Panc1 (cell line): ENCODE data around the gene OR51I1. TPM values are rescaled to one million over a fixed set of nuclear protein-coding genes. Genes with fewer than 3 reads are reported as not detected.

Experiments
- ATAC-seq: fragments of 200-7000 bp; cut with Tn5 transposase; 2 replicates; pipeline ENCODE4 v1.9.1; 2020; ENCODE audit warnings: mild to moderate bottlenecking, moderate library complexity
- BruUV-seq: library from RNA; stranded (reverse); fragments of 400-500 nt; replicated peaks from 2 replicates; lab custom pipeline; 2021; lab: Mats Ljungman, UMichigan
- CTCF ChIA-PET: fragments of 300-600 bp; sonication (Branson Sonifier 250); formaldehyde crosslinking; loops from one replicate; lab custom pipeline; 2022; ENCODE audit warnings: antibody characterized with exemption; lab: Charles Lee
- POLR2A ChIA-PET: fragments of 300-600 bp; sonication (Branson Sonifier 250); formaldehyde crosslinking; loops from one replicate; lab custom pipeline; 2022; ENCODE audit warnings: antibody characterized with exemption; lab: Charles Lee
- DNase-seq: peaks from one replicate; pipeline ENCODE4 v3.0.0-alpha.2; 2010; ENCODE audit warnings: low read depth, low spot score
- H3K27ac ChIP-seq: 2 replicates; pipeline ENCODE4 v1.5.1; 2011; ENCODE audit warnings: mild to moderate bottlenecking, low read length, inconsistent platforms
- H3K27me3 ChIP-seq: fragments of 200-500 bp; sonication (Bioruptor generic); 2 replicates; pipeline ENCODE4 v1.6.0; 2014; ENCODE audit warnings: low read length, inconsistent platforms; ENCODE audit not compliant: control insufficient read depth, insufficient read depth
- H3K36me3 ChIP-seq: fragments of 200-500 bp; sonication (Bioruptor generic); 2 replicates; pipeline ENCODE4 v1.5.1; 2014; ENCODE audit warnings: inconsistent platforms, mild to moderate bottlenecking, low read length, moderate library complexity; ENCODE audit not compliant: control insufficient read depth, insufficient read depth
- H3K4me1 ChIP-seq: 2 replicates; pipeline ENCODE4 v1.5.1; 2011; ENCODE audit warnings: inconsistent platforms, mild to moderate bottlenecking, low read length, moderate library complexity; ENCODE audit not compliant: control insufficient read depth, insufficient read depth
- H3K4me3 ChIP-seq, 2 experiments: 2 replicates each; pipeline ENCODE4 v1.5.1; 2011 to 2012; ENCODE audit warnings: low read depth in 2 of 2, low read length in 2 of 2, mild to moderate bottlenecking in 2 of 2, inconsistent platforms in 1 of 2, moderate library complexity in 1 of 2
- H3K9me3 ChIP-seq: fragments of 200-500 bp; sonication (Bioruptor generic); 2 replicates; pipeline ENCODE4 v1.5.1; 2014; ENCODE audit warnings: low read depth, mild to moderate bottlenecking, inconsistent platforms, low read length, moderate library complexity; ENCODE audit not compliant: control insufficient read depth, insufficient read depth
- CTCF ChIP-seq: fragments of 450-650 bp; IDR thresholded peaks from 2 replicates; pipeline ENCODE4 v1.5.1; 2017; ENCODE audit warnings: mild to moderate bottlenecking
- POLR2AphosphoS5 ChIP-seq: IDR thresholded peaks from 2 replicates; pipeline ENCODE4 v1.6.1; 2012; ENCODE audit warnings: mild to moderate bottlenecking, low read depth, low read length, moderate library complexity
- SIN3A ChIP-seq: IDR thresholded peaks from 2 replicates; pipeline ENCODE4 v1.6.1; 2012; ENCODE audit warnings: low read depth, mild to moderate bottlenecking, low read length, moderate library complexity, borderline replicate concordance; ENCODE audit not compliant: insufficient read depth
- TCF7L2 ChIP-seq: IDR thresholded peaks from 2 replicates; pipeline ENCODE4 v1.6.1; 2011; ENCODE audit warnings: mild to moderate bottlenecking, low read depth, low read length, inconsistent platforms
- in situ Hi-C: cut with HindIII; loops from 2 replicates; pipeline ENCODE4 v1.10.0; 2016; ENCODE audit warnings: low sequenced_read_pairs, low pct_unique_long_range_greater_than_20kb
- intact Hi-C: fragments of 100-400 bp; cut with micrococcal nuclease; formaldehyde crosslinking; loops from one replicate; pipeline ENCODE4 v1.10.0; 2022; ENCODE audit not compliant: unreplicated experiment
- total RNA-seq: library from RNA; stranded (reverse); gene quantifications from one replicate; pipeline ENCODE4 v1.2.1, GENCODE V29; 2021; ENCODE audit not compliant: unreplicated experiment
- TF ChIP-seq, protein P1 (sequence below), 2 experiments: IDR thresholded peaks; 2 replicates each; pipeline ENCODE4 v1.6.1; 2011 to 2012; ENCODE audit warnings: low read depth in 2 of 2, control low read depth in 1 of 2, low read length in 1 of 2, mild to moderate bottlenecking in 1 of 2, moderate library complexity in 1 of 2; ENCODE audit not compliant: insufficient read depth in 1 of 2

The OR51I1 gene
- total RNA-seq, 1 experiment from 2014 or later = not detected

DNA sequence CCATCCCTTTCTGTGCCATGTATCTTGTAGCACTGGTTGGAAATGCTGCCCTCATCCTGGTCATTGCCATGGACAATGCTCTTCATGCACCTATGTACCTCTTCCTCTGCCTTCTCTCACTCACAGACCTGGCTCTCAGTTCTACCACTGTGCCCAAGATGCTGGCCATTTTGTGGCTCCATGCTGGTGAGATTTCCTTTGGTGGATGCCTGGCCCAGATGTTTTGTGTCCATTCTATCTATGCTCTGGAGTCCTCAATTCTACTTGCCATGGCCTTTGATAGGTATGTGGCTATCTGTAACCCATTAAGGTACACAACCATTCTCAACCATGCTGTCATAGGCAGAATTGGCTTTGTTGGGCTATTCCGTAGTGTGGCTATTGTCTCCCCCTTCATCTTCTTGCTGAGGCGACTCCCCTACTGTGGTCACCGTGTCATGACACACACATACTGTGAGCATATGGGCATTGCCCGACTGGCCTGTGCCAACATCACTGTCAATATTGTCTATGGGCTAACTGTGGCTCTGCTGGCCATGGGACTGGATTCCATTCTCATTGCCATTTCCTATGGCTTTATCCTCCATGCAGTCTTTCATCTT is 47.6 kb upstream of the OR51I1 start:
- in situ Hi-C loops (no loop called here), intact Hi-C loops (no loop called here)
- H3K4me1 ChIP-seq = no peaks in the 10 kb centered on the region
- peaks cover 8% of the 10 kb centered on the region for H3K27me3 ChIP-seq
- no peak overlapping the region for H3K27ac ChIP-seq
- no peak for ATAC-seq
- ChIA-PET CTCF (no interaction called here), POLR2A (no interaction called here)
- no TSS peak for BruUV-seq
- DNase-seq = no peak
- no peak overlapping the region for H3K4me3 ChIP-seq
- H3K9me3 ChIP-seq = no peaks in the 10 kb centered on the region
- H3K36me3 ChIP-seq = no peaks in the 10 kb centered on the region
- TF ChIP-seq, protein P1, sequence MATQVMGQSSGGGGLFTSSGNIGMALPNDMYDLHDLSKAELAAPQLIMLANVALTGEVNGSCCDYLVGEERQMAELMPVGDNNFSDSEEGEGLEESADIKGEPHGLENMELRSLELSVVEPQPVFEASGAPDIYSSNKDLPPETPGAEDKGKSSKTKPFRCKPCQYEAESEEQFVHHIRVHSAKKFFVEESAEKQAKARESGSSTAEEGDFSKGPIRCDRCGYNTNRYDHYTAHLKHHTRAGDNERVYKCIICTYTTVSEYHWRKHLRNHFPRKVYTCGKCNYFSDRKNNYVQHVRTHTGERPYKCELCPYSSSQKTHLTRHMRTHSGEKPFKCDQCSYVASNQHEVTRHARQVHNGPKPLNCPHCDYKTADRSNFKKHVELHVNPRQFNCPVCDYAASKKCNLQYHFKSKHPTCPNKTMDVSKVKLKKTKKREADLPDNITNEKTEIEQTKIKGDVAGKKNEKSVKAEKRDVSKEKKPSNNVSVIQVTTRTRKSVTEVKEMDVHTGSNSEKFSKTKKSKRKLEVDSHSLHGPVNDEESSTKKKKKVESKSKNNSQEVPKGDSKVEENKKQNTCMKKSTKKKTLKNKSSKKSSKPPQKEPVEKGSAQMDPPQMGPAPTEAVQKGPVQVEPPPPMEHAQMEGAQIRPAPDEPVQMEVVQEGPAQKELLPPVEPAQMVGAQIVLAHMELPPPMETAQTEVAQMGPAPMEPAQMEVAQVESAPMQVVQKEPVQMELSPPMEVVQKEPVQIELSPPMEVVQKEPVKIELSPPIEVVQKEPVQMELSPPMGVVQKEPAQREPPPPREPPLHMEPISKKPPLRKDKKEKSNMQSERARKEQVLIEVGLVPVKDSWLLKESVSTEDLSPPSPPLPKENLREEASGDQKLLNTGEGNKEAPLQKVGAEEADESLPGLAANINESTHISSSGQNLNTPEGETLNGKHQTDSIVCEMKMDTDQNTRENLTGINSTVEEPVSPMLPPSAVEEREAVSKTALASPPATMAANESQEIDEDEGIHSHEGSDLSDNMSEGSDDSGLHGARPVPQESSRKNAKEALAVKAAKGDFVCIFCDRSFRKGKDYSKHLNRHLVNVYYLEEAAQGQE (IDR thresholded peaks at IDR 0.05; ENCODE audit: insufficient read depth in 1 of 2, low read depth in 2 of 2, low read length in 1 of 2) = no peak
- TF ChIP-seq TCF7L2 = no peak
- TF ChIP-seq SIN3A = no peak
- TF ChIP-seq POLR2AphosphoS5 = no peak
- TF ChIP-seq CTCF = no peak

DNA sequence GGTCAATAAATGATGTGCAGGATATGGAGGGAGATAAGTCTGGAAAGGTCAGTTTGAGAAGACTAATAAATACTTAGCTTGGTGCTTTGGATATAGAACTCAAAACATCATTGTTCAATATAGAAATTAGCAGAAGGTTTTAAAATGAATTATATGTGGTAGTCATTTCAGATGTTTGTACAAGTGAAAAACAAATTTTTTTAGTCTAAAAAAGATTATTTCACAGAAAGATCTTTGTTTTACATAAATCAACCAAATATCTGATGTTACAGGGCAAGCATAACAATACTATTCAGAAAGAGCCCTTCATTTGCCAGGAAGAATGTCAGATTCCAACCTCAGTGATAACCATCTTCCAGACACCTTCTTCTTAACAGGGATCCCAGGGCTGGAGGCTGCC is 47.1 kb upstream of the OR51I1 start, which contains the start of gene OR52D1:
Gene OR52D1, plus strand, starts transcription at position 301 of the 400 bp plus-strand sequence. Its CDS starts 22 bp downstream, at position 323.
- no peak for DNase-seq
- intact Hi-C loops = no loop called here
- no TSS peak for BruUV-seq
- no peak for TF ChIP-seq SIN3A
- no peak for TF ChIP-seq TCF7L2
- TF ChIP-seq, protein P1 (IDR thresholded peaks at IDR 0.05; ENCODE audit: insufficient read depth in 1 of 2, low read depth in 2 of 2, low read length in 1 of 2) = no peak
- ATAC-seq = no peak
- Histone ChIP-seq H3K36me3 (no peaks in the 10 kb centered on the region), H3K27ac (no peak within 1 kb of the TSS), H3K4me1 (no peaks in the 10 kb centered on the region), H3K9me3 (no peaks in the 10 kb centered on the region), H3K27me3 (peaks cover 8% of the 10 kb centered on the region), H3K4me3 (no peak within 1 kb of the TSS)
- in situ Hi-C loops = no loop called here
- ChIA-PET POLR2A (no interaction called here), CTCF (no interaction called here)
